Activated T-cell treated with anti-CD3 and anti-CD28 coated beads, Interleukin-2, amount 50 U/mL, for 48 hours (primary cell): ENCODE data around the gene FAF1.
"Not testable (repeated sequence)": the region's sequence is repeated elsewhere in the genome, so short reads cannot be mapped to it uniquely, and the experiment has no call there.

Source experiments
- DNase-seq, 2 experiments: peaks; one replicate each; pipeline ENCODE4 v3.0.0-alpha.2; 2020

The FAF1 gene

DNA sequence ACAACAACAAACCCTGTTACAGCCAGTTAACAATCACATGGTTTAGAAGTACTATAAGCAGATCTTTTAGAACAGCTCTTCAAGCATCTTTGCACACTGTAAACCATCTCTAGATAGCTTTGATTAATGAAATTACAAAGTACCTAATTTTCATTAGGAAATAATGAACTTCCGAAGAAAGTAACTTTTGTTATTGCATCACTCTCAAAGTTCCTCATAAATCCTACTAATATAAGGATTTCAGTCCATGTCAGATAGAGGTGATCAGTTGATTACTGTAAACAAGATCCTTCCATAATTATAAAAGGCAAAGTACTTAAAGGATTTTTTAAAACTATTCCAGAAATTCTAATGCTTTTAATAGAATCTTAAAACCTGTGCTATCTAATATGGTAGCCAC lies 58.2 kb downstream of the FAF1 start:
- DNase-seq, result no peak

DNA sequence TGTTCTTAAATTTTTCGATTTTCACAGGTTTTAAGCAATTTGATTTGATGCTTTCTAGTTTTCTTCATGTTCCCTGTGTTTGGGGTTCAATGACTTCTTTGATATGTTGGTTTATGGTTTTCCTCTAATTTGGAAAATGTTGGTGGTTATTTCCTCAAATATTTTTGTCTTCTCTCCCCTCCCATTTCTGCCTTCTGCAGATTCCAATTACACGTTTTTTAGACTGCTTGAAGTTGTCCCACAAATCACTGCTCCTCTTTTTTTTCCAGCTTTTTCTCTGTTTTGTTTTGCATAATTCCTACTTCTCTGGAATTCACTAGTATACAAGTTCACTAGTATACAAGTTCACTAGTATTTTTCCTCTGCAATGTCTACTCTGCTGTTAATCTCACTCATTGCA lies 61.3 kb downstream of the FAF1 start:
- no peak for DNase-seq

DNA sequence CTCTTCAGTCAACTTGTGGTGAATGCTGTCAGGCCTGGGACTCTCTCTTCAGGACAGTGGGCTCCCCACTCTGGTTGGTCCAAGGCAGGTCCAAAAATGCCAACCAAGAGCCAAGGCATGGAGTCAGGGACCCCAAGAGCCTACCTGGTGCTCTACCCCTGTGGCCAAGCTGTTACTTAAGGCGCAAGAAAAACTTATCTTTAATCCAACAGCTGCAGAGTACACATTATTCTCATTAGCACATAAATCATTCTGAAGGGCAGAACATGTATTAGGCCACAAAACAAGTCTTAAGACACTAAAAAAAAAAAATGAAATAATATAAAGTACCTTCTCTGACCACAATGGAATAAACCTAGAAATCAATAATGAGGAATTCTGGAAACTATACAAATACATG lies 65.7 kb downstream of the FAF1 start:
- DNase-seq, result no peak

DNA sequence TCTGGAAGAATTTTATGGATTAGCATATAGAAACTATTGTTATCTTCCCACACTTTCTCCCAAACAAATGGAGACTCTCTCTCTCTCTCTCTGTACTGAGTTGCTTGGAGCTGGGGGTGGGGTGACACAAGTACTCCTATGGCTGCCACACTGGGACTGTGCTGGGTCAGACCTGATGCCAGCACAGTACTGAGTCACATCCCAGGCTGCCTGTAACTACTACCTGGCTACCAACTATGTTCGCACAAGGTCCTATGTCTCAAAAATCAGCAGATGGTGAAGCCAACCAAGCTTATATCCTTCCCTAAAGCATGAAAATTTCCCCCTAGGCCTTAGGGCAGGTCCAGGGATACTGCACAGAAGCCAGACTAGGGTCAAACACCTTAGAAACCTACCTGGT lies 66.6 kb downstream of the FAF1 start:
- DNase-seq, result no peak

DNA sequence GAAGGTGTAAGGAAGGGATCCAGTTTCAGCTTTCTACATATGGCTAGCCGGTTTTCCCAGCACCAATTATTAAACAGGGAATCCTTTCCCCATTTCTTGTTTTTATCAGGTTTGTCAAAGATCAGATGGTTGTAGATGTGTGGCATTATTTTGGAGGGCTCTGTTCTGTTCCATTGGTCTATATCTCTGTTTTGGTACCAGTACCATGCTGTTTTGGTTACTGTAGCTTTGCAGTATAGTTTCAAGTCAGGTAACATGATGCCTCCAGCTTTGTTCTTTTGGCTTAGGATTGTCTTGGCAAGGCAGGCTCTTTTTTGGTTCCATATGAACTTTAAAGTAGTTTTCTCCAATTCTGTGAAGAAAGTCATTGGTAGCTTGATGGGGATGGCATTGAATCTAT lies 72.5 kb downstream of the FAF1 start:
- DNase-seq, result not testable (repeated sequence)

DNA sequence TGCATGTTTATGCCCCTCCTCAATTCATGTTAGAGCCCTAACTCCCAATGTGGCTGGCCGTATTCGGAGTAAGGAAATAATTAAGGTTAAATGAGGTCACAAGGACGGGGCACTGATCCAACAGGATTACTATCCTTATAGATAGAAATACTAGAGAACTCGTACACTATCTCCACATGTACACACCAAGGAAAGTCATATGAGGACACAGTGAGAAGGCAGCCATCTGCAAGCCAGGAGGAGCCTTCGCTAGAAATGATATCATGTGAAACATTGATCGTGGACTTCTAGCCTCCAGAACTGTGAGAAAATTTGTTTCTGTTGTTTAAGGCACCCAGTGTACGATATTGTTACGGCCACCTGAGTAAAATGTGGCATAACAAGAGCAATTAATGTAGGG lies 79.7 kb downstream of the FAF1 start:
- DNase-seq, result no peak

DNA sequence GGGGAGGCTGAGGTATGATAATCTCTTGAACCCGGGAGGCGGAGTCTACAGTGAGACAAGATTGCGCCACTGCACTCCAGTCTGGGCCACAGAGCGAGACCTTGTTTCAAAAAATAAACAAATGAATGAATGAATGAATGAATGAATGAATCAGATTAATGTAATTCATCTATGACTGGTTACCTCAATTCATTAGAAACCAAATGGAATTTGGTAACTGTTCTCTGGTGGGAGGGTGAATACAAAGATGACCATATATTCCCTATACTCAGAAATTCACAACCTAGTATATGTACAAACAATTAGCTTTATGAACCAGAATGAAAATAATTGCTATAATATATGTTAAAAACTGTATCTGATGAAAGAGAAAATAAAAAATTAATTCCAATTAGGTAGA lies 80.9 kb downstream of the FAF1 start:
- no peak for DNase-seq

DNA sequence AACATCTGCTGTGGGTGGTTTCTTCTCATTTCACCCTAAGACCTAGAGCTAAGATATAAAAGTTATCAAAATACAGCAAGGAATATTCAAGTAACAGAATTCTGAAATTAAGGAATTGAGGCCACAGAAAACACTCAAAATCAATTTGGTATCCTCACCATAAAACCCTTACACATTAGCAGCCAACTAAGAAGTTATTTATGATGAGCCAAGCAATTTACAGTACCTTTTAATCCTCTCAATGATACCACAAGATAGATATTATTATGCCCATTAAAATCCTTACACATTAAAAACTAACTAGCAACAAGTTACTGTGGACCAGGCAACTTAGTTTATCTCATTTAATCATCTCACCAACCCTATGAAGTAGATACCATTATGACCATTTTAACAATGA lies 81.6 kb downstream of the FAF1 start:
- no peak for DNase-seq

DNA sequence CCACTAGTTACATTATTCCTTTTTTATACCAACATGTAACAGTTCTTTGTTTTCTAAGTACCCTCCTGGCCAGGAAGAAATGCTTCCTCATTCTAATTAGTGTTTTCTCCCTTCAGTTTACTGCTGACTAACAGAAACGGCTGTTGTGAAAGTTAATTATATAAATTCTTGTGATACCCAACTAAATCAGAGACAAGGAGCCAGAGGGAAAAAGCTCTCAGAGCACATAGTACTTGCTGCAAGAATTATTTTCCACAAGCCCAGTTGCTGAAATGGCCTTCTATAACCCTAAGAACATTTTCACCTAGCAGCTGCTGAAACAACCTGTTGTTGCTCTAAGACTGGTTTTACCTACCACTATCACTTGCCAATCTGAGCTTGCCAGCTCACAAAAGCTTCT lies 82.4 kb downstream of the FAF1 start:
- DNase-seq, result no peak

DNA sequence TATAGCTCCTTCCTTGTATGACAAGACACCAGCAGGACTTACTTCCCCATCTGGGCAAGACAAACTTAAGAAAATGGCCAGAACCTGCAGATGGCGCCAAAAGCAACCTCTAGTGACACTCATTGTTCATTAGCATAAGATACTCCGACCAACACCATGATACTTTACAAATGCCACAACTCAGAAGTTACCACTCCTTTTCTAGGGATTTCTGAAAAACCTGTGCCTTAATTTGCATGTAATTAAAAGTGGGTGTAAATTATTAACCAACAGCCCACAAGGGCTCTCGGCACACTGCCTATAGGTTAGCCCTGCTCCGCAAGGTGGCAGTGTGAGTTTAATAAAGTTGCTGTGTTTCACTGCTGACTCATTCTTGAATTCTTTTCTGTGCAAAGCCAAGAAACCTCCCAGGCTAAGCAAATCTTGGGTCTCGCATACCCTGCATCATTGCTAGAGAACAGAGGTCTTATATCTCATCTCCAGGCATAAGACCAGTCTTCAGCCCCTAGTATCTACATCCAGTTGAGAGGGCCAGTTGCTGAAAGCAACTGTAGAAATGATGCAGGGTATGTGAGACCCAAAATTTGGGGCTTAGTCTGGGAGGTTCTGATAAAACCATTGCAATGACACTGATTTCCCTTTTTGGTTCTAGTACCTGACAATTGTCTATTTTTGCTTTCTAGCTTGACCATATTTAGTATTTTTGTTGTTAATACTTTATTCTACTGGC lies 86.4 kb downstream of the FAF1 start:
- peak; percentile 79 to 83 for DNase-seq

DNA sequence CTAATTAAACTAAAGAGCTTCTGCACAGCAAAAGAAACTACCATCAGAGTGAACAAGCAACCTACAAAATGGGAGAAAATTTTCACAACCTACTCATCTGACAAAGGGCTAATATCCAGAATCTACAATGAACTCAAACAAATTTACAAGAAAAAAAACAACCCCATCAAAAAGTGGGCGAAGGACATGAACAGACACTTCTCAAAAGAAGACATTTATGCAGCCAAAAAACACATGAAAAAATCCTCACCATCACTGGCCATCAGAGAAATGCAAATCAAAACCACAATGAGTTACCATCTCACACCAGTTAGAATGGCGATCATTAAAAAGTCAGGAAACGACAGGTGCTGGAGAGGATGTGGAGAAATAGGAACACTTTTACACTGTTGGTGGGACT lies 95.2 kb downstream of the FAF1 start:
- not testable (repeated sequence) for DNase-seq

DNA sequence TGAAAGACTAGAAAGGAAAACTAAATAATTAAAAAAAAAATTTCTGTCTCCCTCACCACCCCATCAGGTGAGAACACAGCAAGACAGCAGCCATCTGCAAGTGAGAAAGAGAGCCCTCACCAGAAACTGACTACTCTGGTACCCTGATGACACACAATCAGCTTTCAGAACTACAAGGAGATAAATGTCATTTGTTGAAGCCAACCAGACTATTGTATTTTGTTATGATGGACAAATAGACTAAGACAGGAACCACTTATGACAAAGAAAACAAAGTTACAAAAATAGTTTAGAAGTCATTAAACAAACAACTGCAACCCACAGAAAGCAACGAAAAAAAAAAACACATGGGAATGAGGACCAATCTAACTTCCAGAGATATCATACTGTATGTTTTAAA lies 98.3 kb downstream of the FAF1 start:
- DNase-seq, result no peak

DNA sequence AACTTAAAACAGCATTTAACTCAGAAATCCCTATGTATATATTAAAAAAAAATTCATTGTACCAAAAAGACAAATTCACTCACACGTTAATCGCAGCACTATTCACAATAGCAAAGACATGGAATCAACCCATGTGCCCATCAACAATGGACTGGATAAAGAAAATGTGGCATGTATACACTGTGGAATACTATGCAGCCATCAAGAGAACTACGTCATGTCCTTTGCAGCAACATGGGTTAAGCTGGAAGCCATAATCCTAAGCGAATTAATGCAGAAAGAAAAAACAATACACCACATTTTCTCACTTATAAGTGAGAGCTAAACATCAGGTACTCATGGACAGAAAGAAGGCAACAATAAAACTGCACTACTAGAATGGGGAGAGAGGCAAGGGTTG lies 99.4 kb downstream of the FAF1 start:
- no peak for DNase-seq

DNA sequence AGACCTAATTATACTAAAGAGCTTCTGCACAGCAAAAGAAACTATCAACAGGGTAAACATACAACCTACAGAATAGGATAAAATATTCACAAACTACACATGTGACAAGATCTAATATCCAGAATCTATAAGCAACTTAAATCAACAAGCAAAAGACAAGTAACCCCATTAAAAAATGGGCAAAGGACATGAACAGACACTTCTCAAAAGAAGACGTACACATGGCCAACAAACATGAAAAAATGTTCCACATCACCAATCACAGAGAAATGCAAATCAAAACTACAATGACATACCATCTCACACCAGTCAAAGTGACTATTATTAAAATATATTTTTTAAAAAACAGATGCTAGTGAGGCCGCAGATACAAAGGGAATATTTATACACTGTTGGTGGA lies 99.8 kb downstream of the FAF1 start:
- DNase-seq, result no peak

DNA sequence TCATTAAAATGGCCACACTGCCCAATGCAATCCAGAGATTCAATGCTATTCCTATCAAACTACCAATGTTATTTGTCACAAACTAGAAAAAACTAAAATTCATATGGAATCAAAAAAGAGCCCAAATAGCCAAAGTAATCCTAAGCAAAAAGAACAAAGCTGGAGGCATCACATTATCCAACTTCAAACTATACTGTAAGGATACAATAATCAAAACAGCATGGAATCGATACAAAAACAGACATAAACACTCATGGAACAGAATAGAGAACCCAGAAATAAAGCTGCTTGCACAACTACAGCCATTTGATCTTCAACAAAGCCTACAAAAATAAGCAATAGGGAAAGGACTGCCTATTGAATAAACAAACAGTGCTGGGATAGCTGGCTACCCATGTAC lies 100.4 kb downstream of the FAF1 start:
- no peak for DNase-seq

DNA sequence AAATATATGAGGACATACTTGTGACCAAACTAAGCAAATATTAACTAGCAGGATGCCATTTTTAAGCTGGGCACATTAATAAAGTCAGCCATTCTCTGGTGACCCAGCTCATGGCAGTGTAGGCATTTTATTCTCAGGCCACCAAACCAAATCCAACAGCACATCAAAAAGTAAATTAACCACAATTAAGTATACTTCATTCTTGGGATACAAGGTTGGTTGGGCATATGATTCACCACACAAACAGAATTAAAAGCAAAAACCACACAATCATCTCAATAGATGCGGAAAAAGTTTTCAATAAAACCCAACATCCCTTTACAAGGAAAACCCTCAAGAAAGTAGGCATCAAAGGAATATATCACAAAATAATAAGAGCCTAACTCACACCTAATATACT lies 101.3 kb downstream of the FAF1 start:
- no peak for DNase-seq

DNA sequence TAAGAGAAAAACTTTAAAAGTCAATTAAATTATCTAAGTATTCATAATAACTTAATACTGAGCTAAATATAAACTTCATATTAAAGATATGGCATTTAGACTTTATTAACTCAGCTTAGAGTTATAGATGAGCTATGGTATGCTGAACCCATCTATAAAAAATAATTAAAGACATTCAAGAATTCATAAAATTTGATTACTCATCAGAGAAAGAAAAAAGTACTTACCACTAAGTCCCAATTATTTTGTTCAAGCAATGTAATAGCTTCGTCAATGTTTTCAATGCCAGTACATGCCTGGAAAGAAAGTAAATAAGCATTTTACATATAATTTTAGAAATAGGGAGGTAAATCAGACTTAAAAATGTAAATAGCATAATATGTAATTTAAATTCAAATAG lies 102.4 kb downstream of the FAF1 start:
- DNase-seq, result no peak

DNA sequence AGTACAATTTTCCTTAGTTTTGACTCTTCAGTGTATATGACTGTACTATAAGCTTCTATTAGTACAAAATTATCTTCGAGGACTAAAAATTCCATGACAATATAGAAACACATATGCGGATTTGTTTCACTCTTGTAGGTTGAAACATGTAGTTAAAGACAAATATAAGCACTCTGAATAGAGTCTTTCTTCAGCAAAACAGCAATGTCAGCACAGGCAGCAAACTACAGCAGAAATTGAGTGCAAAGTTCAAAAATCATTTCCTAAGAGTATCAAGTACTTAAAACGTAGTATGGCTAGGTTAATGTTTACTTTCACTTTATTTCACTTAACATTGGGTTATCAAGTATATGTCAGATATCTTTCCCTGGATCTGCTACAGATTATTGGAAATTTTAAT lies 106.7 kb downstream of the FAF1 start:
- no peak for DNase-seq

DNA sequence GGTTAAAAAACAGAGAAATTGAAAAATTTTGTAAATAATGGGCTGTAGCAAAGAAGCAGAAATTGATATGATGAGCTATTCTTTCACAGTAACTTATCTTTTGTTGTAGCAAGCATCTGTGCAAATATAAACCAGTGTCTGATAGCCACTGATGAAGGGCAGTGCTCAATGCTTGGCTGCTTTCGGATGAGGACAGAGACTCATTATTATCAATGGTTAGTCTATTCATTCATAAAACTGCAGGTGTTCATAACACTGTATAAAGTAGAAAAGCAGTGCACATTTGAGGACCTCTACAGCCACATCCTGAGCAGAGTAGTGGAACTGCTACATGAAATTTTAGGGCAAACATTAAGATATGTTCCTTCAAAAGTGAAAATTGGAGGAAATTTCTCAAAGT lies 107.2 kb downstream of the FAF1 start:
- DNase-seq, result no peak

DNA sequence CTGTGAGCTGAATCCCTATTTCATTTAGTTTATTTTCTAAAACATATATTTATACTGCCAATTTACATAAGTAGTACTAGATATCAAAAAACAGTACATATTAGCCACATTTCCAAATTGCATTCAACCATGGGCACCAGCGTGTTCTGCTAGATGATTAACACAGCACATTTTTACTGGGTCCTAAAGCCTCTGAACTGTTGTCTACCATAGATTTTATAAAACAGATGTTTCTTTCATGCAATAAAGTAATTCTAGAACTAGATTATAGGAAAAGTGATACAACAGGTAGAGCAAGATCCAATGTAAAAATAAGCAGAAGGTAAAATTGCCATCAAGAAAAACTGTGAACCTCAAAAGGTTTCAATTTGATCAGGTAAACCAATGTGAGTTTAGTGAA lies 108.6 kb downstream of the FAF1 start:
- no peak for DNase-seq

DNA sequence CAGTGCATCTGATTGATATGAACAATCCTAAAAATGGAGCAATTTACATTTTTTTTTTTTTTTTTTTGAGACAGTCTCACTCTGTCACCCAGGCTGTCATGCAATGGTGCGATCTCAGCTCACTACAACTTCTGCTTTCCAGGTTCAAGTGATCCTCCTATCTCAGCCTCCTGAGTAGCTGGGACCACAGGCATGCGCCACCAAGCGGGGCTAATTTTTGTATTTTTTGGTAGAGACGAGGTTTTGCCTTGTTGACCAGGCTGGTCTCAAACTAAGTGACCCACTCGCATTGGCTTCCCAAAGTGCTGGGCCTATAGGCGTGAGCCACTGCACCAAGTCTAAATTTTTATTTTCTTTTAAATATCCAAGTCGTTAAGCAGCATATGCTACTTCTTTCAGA lies 109.0 kb downstream of the FAF1 start:
- no peak for DNase-seq

DNA sequence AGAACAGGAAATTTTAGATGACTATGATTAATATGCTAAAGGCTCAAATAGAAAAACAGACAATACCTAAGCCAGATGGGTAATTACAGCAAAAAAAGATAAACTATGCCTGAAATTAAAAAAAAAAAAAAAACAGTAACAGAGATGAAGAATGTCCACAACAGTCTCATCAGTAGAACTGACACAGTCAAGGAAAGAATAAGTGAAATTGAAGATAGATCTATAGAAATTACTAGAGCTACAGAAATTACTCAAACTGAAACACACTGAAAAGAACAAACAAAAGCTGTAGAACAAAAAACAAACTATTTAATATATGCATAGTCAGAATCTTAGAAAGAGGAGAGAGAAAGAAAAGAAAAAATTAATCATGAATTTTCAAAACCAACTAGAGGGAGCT lies 112.8 kb downstream of the FAF1 start:
- DNase-seq, result no peak

DNA sequence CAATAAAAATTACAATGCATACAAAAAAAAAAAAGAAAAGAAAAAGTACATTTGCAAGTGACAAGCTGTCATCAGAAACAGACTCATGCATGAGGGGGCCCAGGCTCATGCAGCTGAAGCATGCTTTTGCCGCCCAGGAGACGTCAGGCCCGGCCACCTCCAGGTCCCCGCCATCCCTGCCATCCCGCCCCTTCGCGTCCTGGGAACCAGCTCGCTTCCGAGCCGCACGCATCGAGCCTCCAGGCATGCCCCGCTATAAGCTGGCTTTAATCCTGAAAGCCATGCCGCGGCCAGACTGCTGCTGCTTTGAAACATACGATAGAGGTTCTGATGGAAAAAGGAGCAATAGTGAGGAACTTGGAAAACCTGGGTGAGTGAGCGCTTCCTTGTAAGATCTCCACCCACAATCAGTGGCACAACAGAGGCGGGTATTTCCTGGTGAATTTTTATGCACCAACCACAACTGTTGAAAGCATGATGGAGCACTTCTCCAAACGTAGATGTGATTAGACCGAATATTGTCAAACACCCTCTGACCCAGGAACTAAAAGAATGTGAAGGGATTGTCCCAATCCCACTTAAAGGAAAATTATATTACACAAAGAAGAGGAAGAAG lies 113.7 kb downstream of the FAF1 start:
- DNase-seq, result no peak

DNA sequence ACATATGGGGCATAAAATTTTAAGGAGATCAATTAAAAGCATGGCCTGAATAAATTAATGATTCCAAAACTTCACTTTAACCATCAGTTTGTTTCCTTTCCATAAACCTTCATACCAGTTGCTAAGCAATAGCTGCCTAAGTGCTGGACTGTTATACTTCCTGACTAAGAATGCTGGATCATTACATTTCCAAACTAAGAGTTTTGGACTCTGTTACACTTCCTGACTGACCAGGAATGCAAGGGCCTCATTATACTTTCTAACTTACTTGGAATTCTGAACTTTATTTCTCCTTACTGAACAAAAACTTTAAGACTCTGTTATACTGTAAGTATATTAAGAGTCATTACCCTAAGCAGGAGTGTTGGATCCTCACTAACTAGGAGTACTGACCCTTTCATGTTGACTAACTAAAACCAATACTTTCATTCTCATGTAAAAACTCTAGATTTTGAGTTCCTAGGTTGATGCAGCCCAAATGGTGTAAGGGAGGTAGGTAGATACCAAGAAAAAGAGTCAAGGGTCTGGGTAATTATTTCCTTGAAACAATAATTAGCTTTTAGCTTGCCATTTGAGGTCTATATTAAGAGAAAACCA lies 118.2 kb downstream of the FAF1 start:
- no peak for DNase-seq

DNA sequence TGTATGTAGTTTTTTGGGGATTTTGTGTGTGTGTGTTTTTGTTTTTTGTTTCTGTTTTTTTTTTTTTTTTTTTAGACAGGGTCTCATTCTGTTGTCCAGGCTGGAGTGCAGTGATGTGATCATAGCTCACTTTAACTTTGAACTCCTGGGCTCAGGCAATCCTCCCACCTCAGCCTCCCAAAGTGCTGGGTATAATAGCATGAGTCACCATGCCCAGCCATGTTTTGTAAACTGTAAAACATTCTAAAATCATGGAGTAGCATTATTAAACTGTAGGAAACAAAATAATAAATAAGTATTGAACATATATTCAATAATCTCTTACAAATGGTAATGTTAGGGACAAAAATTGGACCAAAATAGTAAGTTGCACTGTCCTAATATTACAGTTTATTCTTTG lies 124.0 kb downstream of the FAF1 start:
- no peak for DNase-seq
